HepG2 (cell line): ENCODE measurements around the gene ANKS1B. TPM values are rescaled to one million over a fixed set of nuclear protein-coding genes. Genes with fewer than 3 reads are reported as not detected.

Experiments used
- ATAC-seq: fragments of 200-7000 bp; cut with Tn5 transposase; 3 replicates; pipeline ENCODE4 v1.9.1; 2020; ENCODE audit warnings: mild to moderate bottlenecking, moderate library complexity
- BruUV-seq: library from RNA; stranded (reverse); fragments of 400-500 nt; replicated peaks from 2 replicates; lab custom pipeline; 2021; lab: Mats Ljungman, UMichigan
- CTCF ChIA-PET: fragments of 300-600 bp; formaldehyde crosslinking; extraction: SDS; loops from one replicate; lab custom pipeline; 2021; ENCODE audit warnings: low total read pairs, inconsistent platforms, low intra/inter-chr PET ratio; lab: Yijun Ruan, JAX
- POLR2A ChIA-PET: fragments of 350-600 bp; sonication (Branson Sonifier 250); formaldehyde crosslinking; loops from one replicate; lab custom pipeline; 2020; ENCODE audit warnings: antibody characterized with exemption, inconsistent platforms; lab: Yijun Ruan, JAX
- DNase-seq: peaks from one replicate; pipeline ENCODE4 v3.0.0-alpha.2; 2015; ENCODE audit warnings: low spot score
- FAIRE-seq: peaks from 3 replicates; lab custom pipeline; 2011; peaks lifted over from hg19 to GRCh38; lab: Jason Lieb, UNC
- H2AFZ ChIP-seq: one replicate; pipeline ENCODE4 v1.6.1; 2011; ENCODE audit warnings: low read length, inconsistent platforms
- H3K27ac ChIP-seq: fragments of 300-600 bp; 3 replicates; pipeline ENCODE4 v1.8.0; 2011; ENCODE audit warnings: mixed run types, mild to moderate bottlenecking, mixed read lengths, low read length, inconsistent platforms; ENCODE audit not compliant: insufficient read depth; ENCODE audit errors: extremely low read length
- H3K27me3 ChIP-seq, 2 experiments: fragments of 200-600 bp in 1 of 2; 2 replicates in 1 of 2; 3 replicates in 1 of 2; pipeline versions ENCODE4 v1.6.0 to v1.8.0; 2011; ENCODE audit warnings: low read length in 2 of 2, mild to moderate bottlenecking in 2 of 2, moderate library complexity in 2 of 2, inconsistent platforms in 1 of 2; ENCODE audit not compliant: insufficient read depth in 2 of 2, control insufficient read depth in 1 of 2
- H3K36me3 ChIP-seq, 2 experiments: fragments of 200-600 bp in 1 of 2; replicated peaks in 1 of 2; 2 replicates in 1 of 2; 3 replicates in 1 of 2; pipeline versions ENCODE4 v1.5.1 to v1.8.0; 2011; ENCODE audit warnings: low read length in 2 of 2, inconsistent platforms in 1 of 2; ENCODE audit not compliant: insufficient read depth in 2 of 2, control insufficient read depth in 1 of 2
- H3K4me1 ChIP-seq: 2 replicates; pipeline ENCODE4 v1.5.1; 2012; ENCODE audit warnings: low read length, inconsistent platforms; ENCODE audit not compliant: insufficient read depth
- H3K4me2 ChIP-seq: 2 replicates; pipeline ENCODE4 v1.6.0; 2011; ENCODE audit warnings: low read depth, low read length, inconsistent platforms
- H3K4me3 ChIP-seq, 3 experiments: fragments of 200-600 bp in 1 of 3; sonication (generic), shearing (Covaris generic) in 1 of 3; replicated peaks in 1 of 3; 2 replicates each; pipeline ENCODE4 v1.5.1; 2011 to 2016; ENCODE audit warnings: low read length in 3 of 3, inconsistent platforms in 2 of 3, low read depth in 2 of 3, mild to moderate bottlenecking in 2 of 3, control low read depth in 1 of 3, mixed read lengths in 1 of 3; ENCODE audit not compliant: insufficient read depth in 1 of 3
- H3K79me2 ChIP-seq: one replicate; pipeline ENCODE4 v1.6.1; 2011; ENCODE audit warnings: low read length, inconsistent platforms; ENCODE audit not compliant: insufficient read depth
- H3K9ac ChIP-seq: 2 replicates; pipeline ENCODE4 v1.6.0; 2011; ENCODE audit warnings: mild to moderate bottlenecking, low read depth, low read length, inconsistent platforms; ENCODE audit not compliant: insufficient read depth
- H3K9me3 ChIP-seq: 2 replicates; pipeline ENCODE4 v1.5.1; 2012; ENCODE audit warnings: mild to moderate bottlenecking, low read length
- H4K20me1 ChIP-seq: 2 replicates; pipeline ENCODE4 v1.6.0; 2011; ENCODE audit warnings: inconsistent platforms, mild to moderate bottlenecking, low read length, moderate library complexity; ENCODE audit not compliant: insufficient read depth
- EP300 ChIP-seq, 3 experiments: sonication (generic) in 1 of 3; formaldehyde crosslinking in 1 of 3; IDR thresholded peaks; 2 replicates each; pipeline versions ENCODE4 v1.5.1 to v1.6.1; 2011 to 2020; ENCODE audit warnings: low read depth in 2 of 3, low read length in 2 of 3, borderline replicate concordance in 1 of 3, improper control_type of control experiment in 1 of 3, mild to moderate bottlenecking in 1 of 3, missing genetic modification reagents in 1 of 3, moderate library complexity in 1 of 3
- FLYWCH1 ChIP-seq: sonication (generic); formaldehyde crosslinking; IDR thresholded peaks from 2 replicates; pipeline ENCODE4 v1.8.1; 2023; ENCODE audit warnings: mild to moderate bottlenecking, missing genetic modification reagents
- MED13 ChIP-seq: sonication (generic); formaldehyde crosslinking; IDR thresholded peaks from 2 replicates; pipeline ENCODE4 v1.5.0; 2020; ENCODE audit warnings: missing genetic modification reagents
- PLSCR1 ChIP-seq: sonication (generic); formaldehyde crosslinking; IDR thresholded peaks from 2 replicates; pipeline ENCODE4 v1.5.0; 2020; ENCODE audit warnings: missing genetic modification reagents, mild to moderate bottlenecking, borderline replicate concordance
- RARA ChIP-seq: IDR thresholded peaks from 2 replicates; pipeline ENCODE4 v1.6.1; 2016; ENCODE audit warnings: missing genetic modification reagents, missing compliant biosample characterization
- RBM22 ChIP-seq: fragments of 200-400 bp; formaldehyde crosslinking; optimal IDR thresholded peaks from 2 replicates; pipeline ENCODE3; 2017; ENCODE audit warnings: mild to moderate bottlenecking, low read length, moderate library complexity
- TEAD2 ChIP-seq: sonication (generic); formaldehyde crosslinking; IDR thresholded peaks from 2 replicates; pipeline ENCODE4 v1.9.0; 2021; ENCODE audit warnings: missing genetic modification reagents
- TRIM24 ChIP-seq: sonication (generic); formaldehyde crosslinking; IDR thresholded peaks from 2 replicates; pipeline ENCODE4 v1.8.0; 2022; ENCODE audit warnings: mild to moderate bottlenecking, missing genetic modification reagents
- U2AF2 ChIP-seq: fragments of 200-400 bp; formaldehyde crosslinking; IDR thresholded peaks from 2 replicates; pipeline ENCODE4 v1.6.1; 2017; ENCODE audit warnings: low read depth, mild to moderate bottlenecking, low read length
- ZFP1 ChIP-seq: IDR thresholded peaks from 2 replicates; pipeline ENCODE4 v1.6.1; 2016
- ZNF24 ChIP-seq: fragments of 450-650 bp; IDR thresholded peaks from 2 replicates; pipeline ENCODE4 v1.6.1; 2017; ENCODE audit warnings: antibody characterized with exemption, mild to moderate bottlenecking
- ZNF326 ChIP-seq: sonication (generic); formaldehyde crosslinking; IDR thresholded peaks from 2 replicates; pipeline ENCODE4 v1.4.0; 2020; ENCODE audit warnings: missing genetic modification reagents, borderline replicate concordance
- ZNF7 ChIP-seq: IDR thresholded peaks from 2 replicates; pipeline ENCODE4 v1.6.1; 2016; ENCODE audit warnings: missing biosample characterization, missing genetic modification reagents
- WGBS: methylation state at CpG from one replicate; pipeline ENCODE4 v1.1.6; 2017; ENCODE audit warnings: low lambda C conversion rate; 5-methylcytosine and 5-hydroxymethylcytosine counted together
- in situ Hi-C: cut with HindIII; loops from 2 replicates; pipeline ENCODE4 v1.10.0; 2017; ENCODE audit warnings: low pct_unique_long_range_greater_than_20kb; ENCODE audit not compliant: extremely low pct_ligation_motif_present
- intact Hi-C: fragments of 100-400 bp; cut with micrococcal nuclease; formaldehyde crosslinking; loops from one replicate; pipeline ENCODE4 v1.10.0; 2022; ENCODE audit not compliant: unreplicated experiment
- polyA plus RNA-seq, 8 experiments: library from polyadenylated mRNA; depleted of rRNA in 3 of 8; stranded (reverse) in 7 of 8; unstranded in 1 of 8; fragments of >200 nt; fragmentation: Illumina TruSeq in 4 of 8; extraction: Trizol in 4 of 8; gene quantifications; 2 replicates each; pipeline versions ENCODE4 v1.2.1 to v1.2.3, GENCODE V29; 2011 to 2016; ENCODE audit warnings: low read depth in 4 of 8, missing spikeins in 1 of 8, mixed read lengths in 1 of 8; ENCODE audit not compliant: insufficient read depth in 1 of 8
- total RNA-seq, 5 experiments: library from RNA; depleted of rRNA; stranded (reverse); fragments of >200 nt; fragmentation: Illumina TruSeq; extraction: Trizol; gene quantifications; 2 replicates each; pipeline ENCODE4 v1.2.3, GENCODE V29; 2016; ENCODE audit warnings: low read depth in 1 of 5
- TF ChIP-seq, protein P1 (sequence below): sonication (generic); formaldehyde crosslinking; IDR thresholded peaks from 2 replicates; pipeline ENCODE4 v1.4.0; 2020; ENCODE audit warnings: mild to moderate bottlenecking, missing genetic modification reagents, borderline replicate concordance
- TF ChIP-seq, protein P2 (sequence below): sonication (generic); formaldehyde crosslinking; IDR thresholded peaks from 2 replicates; pipeline ENCODE4 v1.4.0; 2020; ENCODE audit warnings: missing genetic modification reagents

Gene ANKS1B
- total and polyA plus RNA-seq, 2 of the 13 experiments (the other 11 are each of a cell fraction or from before 2014, with no cell fraction given), result 0.15 TPM; not detected in 1

DNA sequence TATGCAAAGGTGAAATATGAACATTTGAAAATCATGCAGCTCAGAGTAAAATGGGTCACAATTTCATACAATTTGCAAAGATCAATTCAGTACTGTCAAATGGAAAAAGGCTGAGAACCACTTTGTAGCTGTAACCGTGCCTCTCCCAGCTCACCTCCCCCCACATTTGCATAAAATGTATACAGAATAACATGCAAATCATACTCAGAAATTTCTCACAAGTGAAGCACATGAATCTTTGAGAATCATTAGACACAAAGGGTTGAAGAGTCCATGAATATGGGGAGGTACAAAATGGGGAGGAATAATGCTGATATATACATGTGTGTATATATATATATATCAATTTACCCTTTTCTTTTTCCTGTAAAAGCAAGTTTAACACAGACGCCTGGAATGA, 1177.5 kb downstream of the ANKS1B start:
- 0% methylated on average over 2 of the region's 2 CpGs for WGBS
- TF ChIP-seq EP300 (IDR thresholded peaks at IDR 0.05; ENCODE audit: low read depth in 2 of 2, low read length in 2 of 2) (no peak), EP300 (CRISPR knock-in tag; IDR thresholded peaks at IDR 0.05; ENCODE audit: borderline replicate concordance) (no peak), FLYWCH1 (CRISPR knock-in tag) (no peak), ZNF24 (no peak), ZNF326 (CRISPR knock-in tag) (no peak), TEAD2 (CRISPR knock-in tag) (no peak), ZNF7 (CRISPR knock-in tag) (no peak), RARA (CRISPR knock-in tag) (no peak), MED13 (CRISPR knock-in tag) (no peak), RBM22 (no peak), PLSCR1 (no peak), ZFP1 (CRISPR knock-in tag) (no peak), U2AF2 (no peak), TRIM24 (CRISPR knock-in tag) (no peak)
- TF ChIP-seq, protein P1, sequence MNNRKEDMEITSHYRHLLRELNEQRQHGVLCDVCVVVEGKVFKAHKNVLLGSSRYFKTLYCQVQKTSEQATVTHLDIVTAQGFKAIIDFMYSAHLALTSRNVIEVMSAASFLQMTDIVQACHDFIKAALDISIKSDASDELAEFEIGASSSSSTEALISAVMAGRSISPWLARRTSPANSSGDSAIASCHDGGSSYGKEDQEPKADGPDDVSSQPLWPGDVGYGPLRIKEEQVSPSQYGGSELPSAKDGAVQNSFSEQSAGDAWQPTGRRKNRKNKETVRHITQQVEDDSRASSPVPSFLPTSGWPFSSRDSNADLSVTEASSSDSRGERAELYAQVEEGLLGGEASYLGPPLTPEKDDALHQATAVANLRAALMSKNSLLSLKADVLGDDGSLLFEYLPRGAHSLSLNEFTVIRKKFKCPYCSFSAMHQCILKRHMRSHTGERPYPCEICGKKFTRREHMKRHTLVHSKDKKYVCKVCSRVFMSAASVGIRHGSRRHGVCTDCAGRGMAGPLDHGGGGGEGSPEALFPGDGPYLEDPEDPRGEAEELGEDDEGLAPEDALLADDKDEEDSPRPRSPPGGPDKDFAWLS, result no peak
- TF ChIP-seq, protein P2, sequence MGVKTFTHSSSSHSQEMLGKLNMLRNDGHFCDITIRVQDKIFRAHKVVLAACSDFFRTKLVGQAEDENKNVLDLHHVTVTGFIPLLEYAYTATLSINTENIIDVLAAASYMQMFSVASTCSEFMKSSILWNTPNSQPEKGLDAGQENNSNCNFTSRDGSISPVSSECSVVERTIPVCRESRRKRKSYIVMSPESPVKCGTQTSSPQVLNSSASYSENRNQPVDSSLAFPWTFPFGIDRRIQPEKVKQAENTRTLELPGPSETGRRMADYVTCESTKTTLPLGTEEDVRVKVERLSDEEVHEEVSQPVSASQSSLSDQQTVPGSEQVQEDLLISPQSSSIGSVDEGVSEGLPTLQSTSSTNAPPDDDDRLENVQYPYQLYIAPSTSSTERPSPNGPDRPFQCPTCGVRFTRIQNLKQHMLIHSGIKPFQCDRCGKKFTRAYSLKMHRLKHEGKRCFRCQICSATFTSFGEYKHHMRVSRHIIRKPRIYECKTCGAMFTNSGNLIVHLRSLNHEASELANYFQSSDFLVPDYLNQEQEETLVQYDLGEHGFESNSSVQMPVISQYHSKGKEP (CRISPR knock-in tag), result no peak
- Histone ChIP-seq H3K9me3 (no peaks in the 10 kb centered on the region), H3K4me3 (no peak overlapping the region), H4K20me1 (no peaks in the 10 kb centered on the region), H3K27ac (no peak overlapping the region), H3K9ac (no peak overlapping the region), H3K4me2 (no peak overlapping the region), H3K27me3 (peaks cover 0 to 6% of the 10 kb centered on the region in 2 experiments; a peak in 3 of 5 replicates), H3K4me1 (no peaks in the 10 kb centered on the region), H3K36me3 (no peaks in the 10 kb centered on the region), H2AFZ (no peak overlapping the region), H3K79me2 (no peaks in the 10 kb centered on the region)
- intact Hi-C loops (loop anchor here (5.0 kb wide), 1 partner anchor 275 kb away; no protein-coding TSS in a partner anchor), in situ Hi-C loops (no loop called here)
- ChIA-PET POLR2A (no interaction called here), CTCF (no interaction called here)
- no peak for FAIRE-seq
- no peak for DNase-seq
- no TSS peak for BruUV-seq
- no peak for ATAC-seq
